ENCODE measurements around the gene PTPRO. TPM values are rescaled to one million over a fixed set of nuclear protein-coding genes. Genes with fewer than 3 reads are reported as not detected.

PTPRO gene
- total RNA-seq, 1 experiment from 2014 or later = 0.52 TPM

DNA sequence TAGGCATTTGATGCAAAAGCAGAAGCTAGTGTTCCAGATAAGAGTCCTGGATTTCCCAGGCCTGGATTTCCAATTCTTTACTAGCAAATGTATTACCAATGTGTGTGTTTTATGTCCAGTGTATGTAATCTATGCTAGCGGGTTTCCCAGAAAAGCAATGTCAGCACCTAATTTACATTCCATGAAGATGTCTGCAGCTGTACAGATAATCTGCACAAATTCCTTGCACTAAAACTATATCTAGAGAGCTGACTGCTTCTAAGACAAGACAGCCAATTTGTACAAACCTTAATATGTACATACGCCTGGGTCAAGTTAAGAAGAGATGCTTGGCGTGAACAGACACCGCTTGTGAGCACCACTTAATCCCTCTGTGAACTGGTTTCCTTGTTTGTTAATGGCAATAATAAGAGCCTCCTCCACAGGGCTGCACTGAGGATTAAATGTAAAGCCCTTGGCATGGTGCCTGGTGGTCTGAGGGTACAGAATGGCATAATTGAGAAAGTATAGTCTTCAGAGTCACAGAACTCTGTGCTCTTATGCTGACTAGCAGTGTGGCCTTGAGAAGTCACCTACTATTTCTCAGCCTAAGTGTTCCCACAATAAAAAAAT is 281.3 kb downstream of the PTPRO start:
- no peaks in the 10 kb centered on the region for H3K79me1 ChIP-seq (ENCODE audit: insufficient read depth, low read depth, low read length, poor library complexity, severe bottlenecking)
- H3K4ac ChIP-seq (ENCODE audit: low read depth, low read length) = no peak overlapping the region
- H4K91ac ChIP-seq (ENCODE audit: insufficient read length, low read depth, low read length) = no peak overlapping the region
- H3K9me3 Mint-ChIP-seq = no peaks in the 10 kb centered on the region
- no peak overlapping the region for H3T11ph ChIP-seq (ENCODE audit: low read length)
- H3K9ac ChIP-seq (ENCODE audit: extremely low read depth, insufficient read length, low read length) = no peak overlapping the region
- H3K9me3 ChIP-seq (ENCODE audit: control insufficient read depth, low read depth, low read length) = no peaks in the 10 kb centered on the region
- no peaks in the 10 kb centered on the region for H3K27me3 ChIP-seq (ENCODE audit: insufficient read depth, low read length)
- TF ChIP-seq CTCF (conservative IDR thresholded peaks at IDR 0.05) = no peak
- no peak overlapping the region for H3K23ac ChIP-seq (ENCODE audit: insufficient read length, low read depth, low read length)
- no peak overlapping the region for H3K4me2 ChIP-seq (ENCODE audit: insufficient read depth, insufficient read length, low read length)
- no CpG with 5 or more reads among the region's 4 CpGs for WGBS (ENCODE audit: extremely low coverage, insufficient read length, low lambda C conversion rate)
- H3K23me2 ChIP-seq (ENCODE audit: insufficient read length, low read depth, low read length, poor library complexity, severe bottlenecking) = no peaks in the 10 kb centered on the region
- no peak overlapping the region for H4K8ac ChIP-seq (replicated peaks; ENCODE audit: insufficient read length, low read depth, low read length)
- H2BK5ac ChIP-seq (ENCODE audit: insufficient read length, low read length) = no peak overlapping the region
- no peak for DNase-seq
- H2AFZ ChIP-seq (ENCODE audit: low read length) = no peak overlapping the region
- H2BK120ac ChIP-seq (ENCODE audit: low read depth, low read length, poor library complexity, severe bottlenecking) = no peak overlapping the region
- no peak overlapping the region for H3K14ac ChIP-seq (ENCODE audit: insufficient read depth, low read length)
- no peak overlapping the region for H3K56ac ChIP-seq (ENCODE audit: insufficient read length, low read depth, low read length)
- no peak overlapping the region for H3K18ac ChIP-seq (ENCODE audit: insufficient read length, low read depth, low read length)
- no peaks in the 10 kb centered on the region for H3K27me3 Mint-ChIP-seq (ENCODE audit: low read depth)
- no peaks in the 10 kb centered on the region for H4K20me1 ChIP-seq (ENCODE audit: control insufficient read depth, insufficient read depth, insufficient read length)
- no peak overlapping the region for H2BK20ac ChIP-seq (ENCODE audit: low read depth, low read length, poor library complexity, severe bottlenecking)
- no peak overlapping the region for H3K27ac ChIP-seq (ENCODE audit: insufficient read length, low read depth, low read length)
- no peak overlapping the region for H2BK12ac ChIP-seq (ENCODE audit: insufficient read length, low read depth, low read length)
- H2BK15ac ChIP-seq (ENCODE audit: low read depth, low read length) = no peak overlapping the region
- H2AK5ac ChIP-seq (ENCODE audit: insufficient read length, low read length) = no peak overlapping the region
- no peak overlapping the region for H4K5ac ChIP-seq (ENCODE audit: insufficient read length, low read depth, low read length)
- H3K27ac Mint-ChIP-seq = no peak overlapping the region
- H3K79me2 ChIP-seq (ENCODE audit: insufficient read depth, low read length) = no peaks in the 10 kb centered on the region
- no peaks in the 10 kb centered on the region for H3K4me1 ChIP-seq (ENCODE audit: insufficient read depth, low read length)
- no peak overlapping the region for H3K4me3 Mint-ChIP-seq
- no peaks in the 10 kb centered on the region for H3K36me3 Mint-ChIP-seq (ENCODE audit: insufficient read depth in 1 of 3, low read depth in 3 of 3)
- no peaks in the 10 kb centered on the region for H3K4me1 Mint-ChIP-seq

Data from H9 (cell line).